Activated CD4-positive, alpha-beta T cell treated with anti-CD3 and anti-CD28 coated beads, Interleukin-2, amount 50 U/mL, for 16 hours (primary cell): ENCODE results near the gene PPP2R2C.
A peak's percentile ranks its signal among the peaks of the same experiment; 100 is the strongest.

ENCODE experiments used
- DNase-seq: peaks from one replicate; pipeline ENCODE4 v3.0.0-alpha.2; 2020

PPP2R2C gene

GRCh38 chr4:6324999-6325787 is 147.2 kb downstream of the PPP2R2C start:
- DNase-seq, result no peak

- DNase-seq, result no peak
Observed at GRCh38 chr4:6324461-6324998, 147.9 kb downstream of the PPP2R2C start.

- DNase-seq, result no peak
Observed at GRCh38 chr4:6322761-6323566, 149.4 kb downstream of the PPP2R2C start.

- no peak for DNase-seq
Observed at GRCh38 chr4:6322067-6322760, 150.2 kb downstream of the PPP2R2C start.

DNA sequence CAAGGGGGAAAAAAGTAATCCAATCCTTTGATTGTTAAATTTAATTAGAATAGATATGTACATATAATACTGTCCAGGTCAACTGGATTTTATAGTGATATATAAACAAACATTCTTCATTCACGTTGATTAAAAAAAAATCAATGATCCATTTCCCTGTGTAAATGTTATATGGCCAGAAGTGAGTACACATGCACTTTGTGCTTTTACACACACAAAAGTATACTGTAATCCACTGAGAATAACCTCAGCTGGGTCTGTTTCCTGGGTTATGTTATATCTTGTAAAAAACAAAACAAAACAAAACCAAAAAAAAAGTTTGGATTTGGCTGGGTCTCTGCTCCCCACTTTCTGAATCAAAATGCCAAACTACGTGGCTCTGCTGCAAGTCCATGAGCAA is 151.1 kb downstream of the PPP2R2C start:
- no peak for DNase-seq

DNA sequence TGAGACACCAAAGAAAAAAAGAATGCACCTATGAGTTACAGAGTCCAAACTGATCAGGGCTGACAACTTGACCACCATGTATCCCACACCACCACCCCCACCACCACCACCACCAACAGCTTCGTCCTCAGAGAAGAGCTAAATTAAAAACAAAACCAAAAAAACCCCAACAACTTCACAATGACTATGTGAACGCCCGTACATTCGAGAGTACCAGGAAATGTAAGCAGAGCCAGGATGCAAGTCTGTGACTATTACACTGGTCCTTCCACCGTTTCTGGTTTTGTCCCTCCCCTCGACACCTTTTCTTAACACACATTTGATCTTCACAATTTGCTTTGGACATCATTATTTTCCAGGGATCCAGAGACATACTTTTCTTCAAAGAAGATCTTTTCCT is 151.8 kb downstream of the PPP2R2C start:
- DNase-seq, result peak; percentile 50

- DNase-seq, result no peak
Observed at GRCh38 chr4:6319530-6320150, 152.8 kb downstream of the PPP2R2C start.

DNA sequence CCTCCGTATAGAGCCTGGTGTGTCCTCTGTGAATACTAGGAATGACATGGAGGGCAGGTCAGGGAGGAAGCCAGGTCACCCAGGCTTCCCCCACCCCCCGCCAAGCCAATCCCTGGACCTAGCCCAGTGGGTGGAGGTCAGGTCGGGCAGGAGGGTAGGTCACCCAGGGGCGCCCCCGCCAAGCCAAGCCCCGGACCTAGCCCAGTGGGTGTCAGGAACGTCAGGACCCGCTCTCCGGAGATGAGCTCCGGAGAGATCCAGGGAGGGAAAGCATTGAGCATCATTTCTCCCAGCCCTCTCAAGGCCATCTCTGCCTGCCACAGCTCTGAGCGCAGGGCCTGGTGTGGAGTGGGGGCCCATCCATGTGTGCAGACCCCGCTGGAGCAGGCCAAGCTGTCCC is 154.2 kb downstream of the PPP2R2C start:
- DNase-seq, result no peak

GRCh38 chr4:6316461-6317003 is 155.9 kb downstream of the PPP2R2C start:
- no peak for DNase-seq

DNA sequence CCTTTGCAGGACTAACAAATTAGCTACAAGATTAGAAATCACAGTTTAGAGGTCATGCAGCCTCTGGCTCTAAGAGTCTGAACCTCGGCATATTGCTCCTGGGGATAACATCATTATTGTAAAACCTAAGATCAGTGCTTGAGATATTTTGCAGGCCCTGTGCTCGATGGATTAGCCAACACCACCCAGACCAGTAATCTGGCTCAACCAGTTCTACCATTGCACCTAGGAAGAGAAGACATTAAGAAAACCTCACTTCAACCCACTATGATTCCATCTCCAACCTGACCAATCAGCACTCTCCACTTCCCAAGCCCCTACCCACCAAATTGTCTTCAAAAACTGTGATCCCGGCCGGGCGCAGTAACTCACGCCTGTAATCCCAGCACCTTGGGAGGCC is 159.2 kb downstream of the PPP2R2C start:
- no peak for DNase-seq

DNA sequence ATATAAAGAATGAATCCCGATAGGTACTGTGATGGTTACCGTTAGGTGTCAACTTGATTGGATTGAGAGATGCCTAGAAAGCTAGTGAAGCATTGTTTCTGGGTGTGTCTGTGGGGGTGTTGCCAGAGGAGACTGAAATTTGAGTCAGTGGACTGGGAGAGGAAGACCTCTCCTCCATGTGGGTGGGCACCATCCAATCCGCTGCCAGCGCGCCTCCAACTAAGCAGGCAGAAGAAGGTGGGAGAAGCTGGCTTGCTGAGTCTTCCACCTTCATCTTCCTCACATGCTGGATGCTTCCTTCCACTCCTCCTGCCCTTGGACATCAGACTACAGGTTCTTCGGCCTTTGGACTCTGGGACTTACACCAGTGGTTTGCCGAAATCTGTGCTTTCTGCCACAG is 162.6 kb downstream of the PPP2R2C start:
- no peak for DNase-seq

GRCh38 chr4:6308899-6309643 is 163.3 kb downstream of the PPP2R2C start:
- DNase-seq, result no peak

- no peak for DNase-seq
Observed at GRCh38 chr4:6307891-6308290, 164.5 kb downstream of the PPP2R2C start.

GRCh38 chr4:6307230-6307629 is 165.2 kb downstream of the PPP2R2C start:
- peak; percentile 9 for DNase-seq

DNA sequence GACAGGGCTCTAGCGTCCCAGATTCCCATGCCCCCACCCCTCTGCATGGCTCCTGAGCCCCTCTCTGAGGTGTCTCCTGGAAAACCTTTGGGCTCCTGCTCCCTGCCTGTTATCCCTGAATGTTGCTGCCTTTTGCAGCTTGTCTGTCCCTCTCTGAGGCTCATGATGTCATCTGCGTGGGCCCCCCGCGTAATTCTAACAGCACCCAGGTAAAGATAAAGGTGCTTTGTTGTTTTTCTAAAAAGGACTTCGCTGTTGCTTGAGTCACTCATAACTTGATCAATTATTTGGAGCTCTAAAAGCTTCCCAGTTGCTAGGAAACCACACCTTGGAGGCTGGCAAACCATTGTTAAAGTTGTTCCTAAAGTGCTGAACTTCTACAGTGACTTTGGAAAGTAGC is 166.1 kb downstream of the PPP2R2C start:
- no peak for DNase-seq

DNA sequence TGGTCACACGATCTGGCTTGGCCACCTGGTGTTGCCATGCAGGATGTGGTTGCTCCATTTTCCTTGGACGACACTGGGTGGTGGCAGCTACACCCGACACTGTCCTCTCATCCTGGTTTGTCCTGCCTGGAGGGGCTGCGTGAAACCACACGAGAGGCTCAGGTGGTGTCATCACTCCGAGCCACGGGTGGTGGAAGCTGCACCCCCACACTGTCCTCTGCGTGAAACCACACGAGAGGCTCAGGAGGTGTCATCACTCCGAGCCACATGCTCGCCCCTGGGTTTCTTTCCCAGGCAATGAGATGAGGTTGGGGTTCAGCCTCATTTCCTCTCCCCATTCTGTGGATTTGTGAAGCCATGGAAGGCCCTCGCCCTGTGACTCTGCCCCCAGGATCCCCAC is 168.5 kb downstream of the PPP2R2C start:
- DNase-seq, result no peak

DNA sequence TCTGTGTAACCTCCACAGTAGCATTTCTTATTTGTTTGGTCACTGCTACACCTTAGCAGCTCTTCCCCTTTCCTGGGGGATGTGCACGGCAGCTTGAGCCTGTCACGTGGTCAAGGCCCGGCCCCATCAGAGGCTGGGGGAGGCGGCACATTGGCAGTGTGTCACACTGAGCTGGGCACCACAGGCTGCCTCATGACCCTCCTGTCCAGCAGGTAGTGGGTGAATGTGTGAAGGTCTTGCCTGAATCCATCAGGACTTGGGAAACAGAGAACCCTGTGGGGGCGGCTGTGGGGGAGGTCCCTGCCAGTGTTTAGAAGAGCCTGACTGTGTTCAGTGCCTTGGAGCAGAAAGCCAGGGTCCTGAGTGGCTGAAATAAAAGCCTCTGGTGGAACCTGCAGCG is 169.5 kb downstream of the PPP2R2C start:
- no peak for DNase-seq

GRCh38 chr4:6301732-6302442 is 170.5 kb downstream of the PPP2R2C start:
- no peak for DNase-seq

GRCh38 chr4:6301051-6301731 is 171.2 kb downstream of the PPP2R2C start:
- no peak for DNase-seq

DNA sequence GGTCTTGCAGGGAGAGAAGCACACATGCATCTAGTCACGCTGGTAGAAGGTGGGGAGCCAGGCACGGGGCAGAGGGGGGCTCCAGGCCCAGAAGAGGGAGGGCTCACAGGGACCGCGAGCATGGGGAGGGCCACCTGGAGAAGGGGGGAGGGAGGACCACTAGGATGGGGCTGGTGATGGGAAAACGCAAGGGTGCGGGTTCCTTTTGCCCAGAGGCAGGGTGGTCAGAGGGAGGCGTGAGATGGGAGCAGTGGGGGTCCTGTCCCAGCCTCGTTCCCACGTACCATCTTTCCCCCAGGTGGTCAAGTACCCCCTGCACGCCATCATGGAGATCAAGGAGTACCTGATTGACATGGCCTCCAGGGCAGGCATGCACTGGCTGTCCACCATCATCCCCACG is 172.1 kb downstream of the PPP2R2C start:
- DNase-seq, result no peak

DNA sequence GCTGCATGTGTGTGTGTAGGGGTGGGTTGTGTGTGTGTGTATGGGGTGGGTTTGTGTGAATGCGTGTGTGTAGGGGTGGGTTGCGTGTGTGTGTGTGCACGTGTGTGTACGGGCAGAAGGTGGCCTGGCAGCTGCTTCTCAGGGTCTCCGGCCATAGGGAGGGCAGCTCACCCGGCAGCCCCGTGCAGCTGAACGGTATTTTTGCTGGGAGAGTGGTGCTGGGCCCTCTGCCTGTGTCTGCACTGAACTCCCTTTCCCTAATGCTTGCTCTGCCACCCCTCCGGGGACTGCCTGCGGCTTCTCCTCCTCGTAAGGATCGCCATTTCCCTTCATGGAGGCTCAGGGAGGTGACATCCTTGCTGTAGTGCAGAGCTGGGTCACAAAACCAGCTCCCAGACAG is 172.5 kb downstream of the PPP2R2C start:
- no peak for DNase-seq
